ENCODE data around the gene SGMS1. TPM values are rescaled to one million over a fixed set of nuclear protein-coding genes. Genes with fewer than 3 reads are reported as not detected.

SGMS1 gene
- 2.8 TPM for polyA plus RNA-seq (2012; ENCODE audit: insufficient read length, low read depth)

- no peak for TF ChIP-seq REST (IDR thresholded peaks at IDR 0.05; ENCODE audit: insufficient read depth in 1 of 2, low read depth in 2 of 2, low read length in 2 of 2)
- TF ChIP-seq TAF1 (IDR thresholded peaks at IDR 0.05; ENCODE audit: borderline replicate concordance, insufficient read depth, low read length) = no peak
- no peak for TF ChIP-seq SIN3A (IDR thresholded peaks at IDR 0.05; ENCODE audit: borderline replicate concordance, insufficient read depth, low read length)
- TF ChIP-seq FOXP2 (optimal IDR thresholded peaks at IDR 0.05; ENCODE audit: borderline replicate concordance, extremely low read depth, extremely low read length, insufficient read depth) = peak; percentile 72
Observed at GRCh38 chr10:50623663-50624412, at the start of gene SGMS1. Gene SGMS1 (minus strand): TSS chr10:50623956. CDS start chr10:50344114, 279,842 bp downstream.

GRCh38 chr10:50658165-50658564, 34.4 kb upstream of the SGMS1 start:
- TF ChIP-seq FOXP2 (optimal IDR thresholded peaks at IDR 0.05; ENCODE audit: borderline replicate concordance, extremely low read depth, extremely low read length, insufficient read depth) = no peak
- no peak for TF ChIP-seq REST (IDR thresholded peaks at IDR 0.05; ENCODE audit: insufficient read depth in 1 of 2, low read depth in 2 of 2, low read length in 2 of 2)
- TF ChIP-seq POLR2AphosphoS5 (IDR thresholded peaks at IDR 0.05; ENCODE audit: low read depth, low read length) = no peak
- no peak for TF ChIP-seq SIN3A (IDR thresholded peaks at IDR 0.05; ENCODE audit: borderline replicate concordance, insufficient read depth, low read length)
- TF ChIP-seq TAF1 (IDR thresholded peaks at IDR 0.05; ENCODE audit: borderline replicate concordance, insufficient read depth, low read length) = no peak

GRCh38 chr10:50653758-50654157, 30.0 kb upstream of the SGMS1 start:
- TF ChIP-seq POLR2AphosphoS5 (IDR thresholded peaks at IDR 0.05; ENCODE audit: low read depth, low read length) (no peak), FOXP2 (optimal IDR thresholded peaks at IDR 0.05; ENCODE audit: borderline replicate concordance, extremely low read depth, extremely low read length, insufficient read depth) (no peak), TAF1 (IDR thresholded peaks at IDR 0.05; ENCODE audit: borderline replicate concordance, insufficient read depth, low read length) (no peak), SIN3A (IDR thresholded peaks at IDR 0.05; ENCODE audit: borderline replicate concordance, insufficient read depth, low read length) (no peak), REST (IDR thresholded peaks at IDR 0.05; ENCODE audit: insufficient read depth in 1 of 2, low read depth in 2 of 2, low read length in 2 of 2) (no peak)

GRCh38 chr10:50653142-50653541, 29.4 kb upstream of the SGMS1 start:
- no peak for TF ChIP-seq SIN3A (IDR thresholded peaks at IDR 0.05; ENCODE audit: borderline replicate concordance, insufficient read depth, low read length)
- TF ChIP-seq FOXP2 (optimal IDR thresholded peaks at IDR 0.05; ENCODE audit: borderline replicate concordance, extremely low read depth, extremely low read length, insufficient read depth) = no peak
- TF ChIP-seq REST (IDR thresholded peaks at IDR 0.05; ENCODE audit: insufficient read depth in 1 of 2, low read depth in 2 of 2, low read length in 2 of 2) = no peak
- no peak for TF ChIP-seq TAF1 (IDR thresholded peaks at IDR 0.05; ENCODE audit: borderline replicate concordance, insufficient read depth, low read length)
- TF ChIP-seq POLR2AphosphoS5 (IDR thresholded peaks at IDR 0.05; ENCODE audit: low read depth, low read length) = no peak
